ENCODE measurements around the gene FOXI3. TPM values are rescaled to one million over a fixed set of nuclear protein-coding genes. Genes with fewer than 3 reads are reported as not detected.
"Not testable (repeated sequence)": the region's sequence is repeated elsewhere in the genome, so short reads cannot be mapped to it uniquely, and the experiment has no call there.

The FOXI3 gene
- total RNA-seq, 1 experiment from 2014 or later = 1.7 TPM

DNA sequence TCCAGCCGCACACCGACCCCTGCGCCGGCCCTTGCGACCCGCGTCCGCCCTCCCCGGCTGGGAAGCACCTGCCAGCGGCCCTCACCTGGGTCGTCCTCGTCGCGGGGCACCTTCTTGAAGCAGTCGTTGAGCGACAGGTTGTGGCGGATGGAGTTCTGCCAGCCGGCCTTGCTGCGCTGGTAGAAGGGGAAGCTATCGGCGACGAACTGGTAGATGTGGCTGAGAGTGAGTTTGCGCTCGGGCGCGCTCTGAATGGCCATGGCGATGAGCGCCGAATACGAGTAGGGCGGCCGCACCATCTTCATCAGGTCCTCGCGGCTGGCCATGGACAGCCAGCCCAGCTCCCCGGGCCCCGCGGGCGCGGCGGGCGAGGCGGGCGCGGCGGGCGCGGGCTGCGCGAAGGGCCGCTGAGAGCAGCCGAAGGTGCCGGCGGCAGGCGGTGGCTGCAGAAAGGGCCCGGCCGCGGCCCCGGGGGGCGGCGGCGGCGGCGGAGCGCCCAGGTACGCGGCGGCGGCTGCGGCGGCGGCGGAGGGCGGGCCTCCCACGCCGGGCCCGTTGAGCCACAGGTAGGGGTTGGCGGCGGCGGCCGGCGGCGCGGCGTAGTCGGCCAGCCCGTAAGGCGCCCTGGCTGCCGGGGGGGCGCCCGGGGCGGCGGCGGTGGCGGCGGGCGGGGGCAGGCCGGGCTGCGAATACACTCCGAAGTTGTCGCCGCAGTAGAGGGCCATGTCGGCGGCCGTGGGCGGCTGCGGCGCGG lies 505 bp downstream of the FOXI3 start:
- peaks cover 39% of the 10 kb centered on the region for H3K27me3 ChIP-seq (ENCODE audit: control insufficient read depth, insufficient read depth, low read length)
- peaks cover 2% of the 10 kb centered on the region; the same call in 1 of the 2 replicates for H3K36me3 ChIP-seq (replicated peaks; ENCODE audit: control insufficient read depth, insufficient read depth, low read length)
- peak overlapping the region; percentile 52 for H3K4me3 ChIP-seq (ENCODE audit: insufficient read depth, low read depth, low read length)
- DNase-seq = peak; percentile 80

GRCh38 chr2:88450925-88451810 lies 1.3 kb downstream of the FOXI3 start:
- DNase-seq = peak; percentile 49
- H3K4me3 ChIP-seq (ENCODE audit: insufficient read depth, low read depth, low read length) = peak overlapping the region; percentile 52
- peaks cover 2% of the 10 kb centered on the region; the same call in 1 of the 2 replicates for H3K36me3 ChIP-seq (replicated peaks; ENCODE audit: control insufficient read depth, insufficient read depth, low read length)
- peaks cover 39% of the 10 kb centered on the region for H3K27me3 ChIP-seq (ENCODE audit: control insufficient read depth, insufficient read depth, low read length)

DNA sequence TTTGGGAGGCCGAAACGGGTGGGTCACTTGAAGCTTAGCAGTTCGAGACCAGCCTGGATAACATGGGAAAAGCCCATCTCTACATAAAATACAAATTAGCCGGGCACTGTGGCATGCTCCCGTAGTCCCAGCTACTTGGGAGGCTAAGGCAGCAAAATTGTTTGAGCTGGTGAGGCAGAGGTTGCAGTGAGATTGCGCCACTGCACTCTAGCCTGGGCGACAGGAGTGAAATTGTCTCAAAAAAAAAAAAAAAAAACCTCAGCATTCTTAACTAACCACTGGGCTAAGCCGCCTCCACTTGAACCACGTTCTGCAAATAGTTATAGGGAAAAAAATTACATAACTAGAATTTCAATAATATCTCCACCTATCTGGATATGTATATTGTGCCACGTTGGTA lies 2.3 kb downstream of the FOXI3 start:
- H3K27me3 ChIP-seq (ENCODE audit: control insufficient read depth, insufficient read depth, low read length) = peaks cover 39% of the 10 kb centered on the region
- no peak overlapping the region for H3K4me3 ChIP-seq (ENCODE audit: insufficient read depth, low read depth, low read length)
- peaks cover 2% of the 10 kb centered on the region; the same call in 1 of the 2 replicates for H3K36me3 ChIP-seq (replicated peaks; ENCODE audit: control insufficient read depth, insufficient read depth, low read length)
- no peak for DNase-seq

DNA sequence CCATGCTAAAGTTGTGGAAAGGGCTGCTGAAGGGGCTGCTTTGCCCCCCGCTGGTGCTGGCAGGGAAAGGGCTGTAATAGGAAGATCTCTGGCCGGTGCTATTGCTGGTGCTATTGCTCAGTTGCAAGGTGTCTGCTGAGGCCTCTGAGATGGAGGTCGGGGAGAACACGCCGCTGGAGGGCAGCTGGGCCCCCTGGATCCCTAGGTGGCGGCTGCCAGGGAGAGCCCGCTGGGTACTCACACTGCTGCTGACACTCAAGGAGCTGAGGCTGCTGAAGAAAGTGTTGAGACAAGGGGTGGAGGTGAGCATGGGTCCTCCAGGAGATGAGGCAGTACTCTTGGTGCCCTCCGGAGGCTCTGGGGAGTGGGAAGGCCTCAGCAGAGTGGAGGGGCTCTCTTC lies 4.2 kb downstream of the FOXI3 start:
- H3K36me3 ChIP-seq (replicated peaks; ENCODE audit: control insufficient read depth, insufficient read depth, low read length) = peaks cover 2% of the 10 kb centered on the region; the same call in 1 of the 2 replicates
- peaks cover 28% of the 10 kb centered on the region for H3K27me3 ChIP-seq (ENCODE audit: control insufficient read depth, insufficient read depth, low read length)
- no peak overlapping the region for H3K4me3 ChIP-seq (ENCODE audit: insufficient read depth, low read depth, low read length)
- peak; percentile 50 for DNase-seq

DNA sequence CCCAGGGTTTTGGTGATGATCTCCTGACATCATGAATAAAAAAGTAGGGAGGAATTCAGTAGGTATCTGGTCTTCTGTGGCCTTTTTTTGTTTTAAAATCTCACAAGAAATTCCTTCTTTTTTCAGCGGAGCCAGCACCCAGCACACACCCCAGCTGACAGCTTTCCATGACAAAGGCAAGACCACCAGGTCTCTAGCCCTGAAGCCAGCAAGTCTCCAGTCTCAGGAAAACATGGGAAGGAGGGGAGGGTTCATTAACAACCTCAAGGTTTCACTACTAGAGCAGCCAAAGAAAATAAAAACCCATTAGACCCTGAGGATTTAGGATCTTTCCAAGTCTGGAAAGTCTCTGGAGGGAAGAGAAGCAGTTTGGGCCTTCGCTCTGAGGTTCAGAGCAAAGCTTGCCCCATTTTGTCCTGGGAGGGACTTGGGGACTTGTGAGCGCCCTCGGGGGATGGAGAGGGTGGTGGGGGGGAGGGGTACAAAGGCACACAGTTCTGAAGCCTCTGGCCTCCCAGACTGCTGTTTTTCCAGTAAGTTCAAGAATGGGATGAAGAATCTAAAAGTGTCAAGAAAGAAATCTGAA lies 9.0 kb downstream of the FOXI3 start:
- DNase-seq = peak; percentile 70
- H3K27me3 ChIP-seq (ENCODE audit: control insufficient read depth, insufficient read depth, low read length) = no peaks in the 10 kb centered on the region
- H3K36me3 ChIP-seq (replicated peaks; ENCODE audit: control insufficient read depth, insufficient read depth, low read length) = peaks cover 2% of the 10 kb centered on the region; the same call in 1 of the 2 replicates
- no peak overlapping the region for H3K4me3 ChIP-seq (ENCODE audit: insufficient read depth, low read depth, low read length)

- DNase-seq = no peak
- H3K4me3 ChIP-seq (ENCODE audit: insufficient read depth, low read depth, low read length) = no peak overlapping the region
- H3K36me3 ChIP-seq (replicated peaks; ENCODE audit: control insufficient read depth, insufficient read depth, low read length) = no peaks in the 10 kb centered on the region
- H3K27me3 ChIP-seq (ENCODE audit: control insufficient read depth, insufficient read depth, low read length) = no peaks in the 10 kb centered on the region
Measured at GRCh38 chr2:88442473-88442872, 10.0 kb downstream of the FOXI3 start.

- Histone ChIP-seq H3K27me3 (ENCODE audit: control insufficient read depth, insufficient read depth, low read length) (no peaks in the 10 kb centered on the region), H3K4me3 (ENCODE audit: insufficient read depth, low read depth, low read length) (no peak overlapping the region), H3K36me3 (replicated peaks; ENCODE audit: control insufficient read depth, insufficient read depth, low read length) (no peaks in the 10 kb centered on the region)
- DNase-seq = no peak
Measured at GRCh38 chr2:88442061-88442460, 10.4 kb downstream of the FOXI3 start.

GRCh38 chr2:88437010-88437409 lies 15.5 kb downstream of the FOXI3 start:
- H3K36me3 ChIP-seq (replicated peaks; ENCODE audit: control insufficient read depth, insufficient read depth, low read length) = no peaks in the 10 kb centered on the region
- H3K4me3 ChIP-seq (ENCODE audit: insufficient read depth, low read depth, low read length) = no peak overlapping the region
- no peaks in the 10 kb centered on the region for H3K27me3 ChIP-seq (ENCODE audit: control insufficient read depth, insufficient read depth, low read length)
- no peak for DNase-seq

DNA sequence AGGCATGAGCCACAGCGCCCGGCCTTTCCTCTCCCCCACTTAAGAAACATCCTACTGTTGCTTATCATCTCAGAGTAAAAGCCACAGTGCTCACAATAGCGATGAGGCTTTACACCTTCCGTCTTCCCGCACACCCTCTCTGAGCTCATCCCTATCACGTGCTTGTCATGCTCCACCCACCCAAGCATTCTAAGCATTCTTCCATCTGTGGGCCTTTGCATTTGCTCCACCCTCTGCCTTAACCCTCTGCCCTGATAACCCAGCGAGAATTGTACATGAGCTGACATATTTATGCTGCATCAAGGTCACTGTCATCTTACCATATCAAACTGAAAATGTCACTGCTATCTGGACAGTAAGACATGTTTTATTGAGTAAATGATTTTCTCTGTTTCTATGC lies 22.6 kb downstream of the FOXI3 start:
- DNase-seq = peak; percentile 43
- no peak overlapping the region for H3K4me3 ChIP-seq (ENCODE audit: insufficient read depth, low read depth, low read length)
- H3K36me3 ChIP-seq (replicated peaks; ENCODE audit: control insufficient read depth, insufficient read depth, low read length) = no peaks in the 10 kb centered on the region
- H3K27me3 ChIP-seq (ENCODE audit: control insufficient read depth, insufficient read depth, low read length) = no peaks in the 10 kb centered on the region

DNA sequence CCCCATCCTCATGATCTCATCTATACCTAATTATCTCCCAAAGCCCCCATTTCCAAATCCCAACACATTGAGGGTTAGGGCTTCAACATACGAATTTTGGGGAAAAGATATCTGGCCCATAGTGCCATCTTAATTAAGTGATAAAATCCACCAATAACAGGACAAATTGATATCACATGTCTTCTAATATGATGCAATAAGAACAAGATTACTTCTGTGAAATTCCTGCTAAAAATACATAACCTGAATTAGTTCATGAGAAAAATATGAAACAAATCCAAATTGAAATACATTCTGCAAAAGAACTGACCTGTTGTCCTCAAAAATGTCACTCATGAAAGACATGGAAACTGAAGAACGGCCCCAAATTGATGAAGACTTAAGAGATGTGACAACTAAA lies 28.8 kb downstream of the FOXI3 start:
- H3K4me3 ChIP-seq (ENCODE audit: insufficient read depth, low read depth, low read length) = no peak overlapping the region
- no peak for DNase-seq
- no peaks in the 10 kb centered on the region for H3K36me3 ChIP-seq (replicated peaks; ENCODE audit: control insufficient read depth, insufficient read depth, low read length)
- no peaks in the 10 kb centered on the region for H3K27me3 ChIP-seq (ENCODE audit: control insufficient read depth, insufficient read depth, low read length)

DNA sequence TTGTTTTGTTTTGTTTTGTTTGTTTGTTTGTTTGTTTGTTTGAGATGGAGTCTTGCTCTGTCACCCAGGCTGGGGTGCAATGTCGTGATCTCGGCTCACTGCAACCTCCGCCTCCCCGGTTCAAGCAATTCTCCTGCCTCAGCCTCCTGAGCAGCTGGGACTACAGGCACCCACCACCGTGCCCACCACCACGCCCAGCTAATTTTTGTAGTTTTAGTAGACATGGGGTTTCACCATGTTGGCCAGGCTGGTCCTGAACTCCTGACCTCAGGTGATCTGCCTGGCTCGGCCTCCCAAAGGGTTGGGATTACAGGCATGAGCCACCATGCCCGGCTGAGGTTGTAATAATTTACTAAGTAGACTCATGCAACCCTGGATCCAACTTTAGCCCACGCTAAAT lies 33.4 kb downstream of the FOXI3 start:
- not testable (repeated sequence) for H3K4me3 ChIP-seq (ENCODE audit: insufficient read depth, low read depth, low read length); H3K36me3 ChIP-seq (replicated peaks; ENCODE audit: control insufficient read depth, insufficient read depth, low read length); DNase-seq; H3K27me3 ChIP-seq (ENCODE audit: control insufficient read depth, insufficient read depth, low read length)

GRCh38 chr2:88416016-88416663 lies 36.4 kb downstream of the FOXI3 start:
- Histone ChIP-seq H3K4me3 (ENCODE audit: insufficient read depth, low read depth, low read length) (no peak overlapping the region), H3K36me3 (replicated peaks; ENCODE audit: control insufficient read depth, insufficient read depth, low read length) (no peaks in the 10 kb centered on the region), H3K27me3 (ENCODE audit: control insufficient read depth, insufficient read depth, low read length) (no peaks in the 10 kb centered on the region)
- peak; percentile 66 for DNase-seq

GRCh38 chr2:88408870-88409269 lies 43.6 kb downstream of the FOXI3 start:
- H3K4me3 ChIP-seq (ENCODE audit: insufficient read depth, low read depth, low read length); H3K36me3 ChIP-seq (replicated peaks; ENCODE audit: control insufficient read depth, insufficient read depth, low read length); DNase-seq; H3K27me3 ChIP-seq (ENCODE audit: control insufficient read depth, insufficient read depth, low read length): not testable (repeated sequence)

DNA sequence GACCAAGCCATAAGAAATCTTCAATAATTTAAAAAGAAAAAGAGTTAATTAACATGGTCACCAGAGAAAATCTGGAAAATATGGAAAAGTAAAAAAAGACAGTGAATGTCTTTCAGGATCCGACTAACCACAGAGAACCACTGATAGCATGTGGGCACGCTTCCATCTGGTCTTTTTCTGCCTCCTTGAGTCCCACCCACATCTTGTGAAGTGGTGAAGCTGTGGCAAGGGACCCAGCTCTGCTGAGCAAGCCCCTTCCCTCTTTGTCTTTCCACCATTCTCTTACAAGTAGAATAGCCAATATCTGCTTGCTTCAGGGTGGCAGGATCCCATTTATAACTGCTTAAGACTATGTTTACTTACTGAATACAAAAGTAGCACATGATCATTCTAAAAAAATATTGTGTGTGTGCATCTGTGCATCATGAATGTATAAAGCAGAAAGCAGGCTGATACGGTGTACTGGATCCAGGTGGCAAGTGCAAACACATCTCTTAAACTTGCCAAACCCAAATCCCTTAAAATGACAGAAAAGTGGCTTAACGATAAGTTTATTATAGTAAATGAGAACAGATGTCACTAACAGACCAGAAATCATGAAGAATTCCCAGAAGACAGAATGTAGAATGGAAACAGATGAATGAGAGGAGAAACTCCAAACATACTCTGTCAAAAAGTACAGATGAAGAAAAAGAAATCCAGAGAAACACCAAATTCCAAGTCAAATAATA lies 52.3 kb downstream of the FOXI3 start:
- Histone ChIP-seq H3K27me3 (ENCODE audit: control insufficient read depth, insufficient read depth, low read length) (no peaks in the 10 kb centered on the region), H3K36me3 (replicated peaks; ENCODE audit: control insufficient read depth, insufficient read depth, low read length) (no peaks in the 10 kb centered on the region), H3K4me3 (ENCODE audit: insufficient read depth, low read depth, low read length) (no peak overlapping the region)
- no peak for DNase-seq

Data from H7 (cell line).